Prostate gland (tissue), 2 donors: ENCODE measurements around the gene CBL.

Source experiments
- CTCF ChIP-seq, 4 experiments: fragments of 200-600 bp in 2 of 4; fragments of 450-650 bp in 2 of 4; sonication (generic) in 2 of 4; IDR thresholded peaks; 1 replicate in 3 of 4; 2 replicates in 1 of 4; pipeline ENCODE4 v1.5.1; 2016 to 2019; ENCODE audit warnings: antibody characterized with exemption in 4 of 4, mild to moderate bottlenecking in 2 of 4, moderate library complexity in 2 of 4
- POLR2A ChIP-seq: fragments of 450-650 bp; IDR thresholded peaks from one replicate; pipeline ENCODE4 v1.6.1; 2016; ENCODE audit warnings: antibody characterized with exemption, mild to moderate bottlenecking
- POLR2AphosphoS5 ChIP-seq: sonication (generic); formaldehyde crosslinking; IDR thresholded peaks from one replicate; pipeline ENCODE4 v1.6.1; 2017; ENCODE audit warnings: antibody characterized with exemption

DNA sequence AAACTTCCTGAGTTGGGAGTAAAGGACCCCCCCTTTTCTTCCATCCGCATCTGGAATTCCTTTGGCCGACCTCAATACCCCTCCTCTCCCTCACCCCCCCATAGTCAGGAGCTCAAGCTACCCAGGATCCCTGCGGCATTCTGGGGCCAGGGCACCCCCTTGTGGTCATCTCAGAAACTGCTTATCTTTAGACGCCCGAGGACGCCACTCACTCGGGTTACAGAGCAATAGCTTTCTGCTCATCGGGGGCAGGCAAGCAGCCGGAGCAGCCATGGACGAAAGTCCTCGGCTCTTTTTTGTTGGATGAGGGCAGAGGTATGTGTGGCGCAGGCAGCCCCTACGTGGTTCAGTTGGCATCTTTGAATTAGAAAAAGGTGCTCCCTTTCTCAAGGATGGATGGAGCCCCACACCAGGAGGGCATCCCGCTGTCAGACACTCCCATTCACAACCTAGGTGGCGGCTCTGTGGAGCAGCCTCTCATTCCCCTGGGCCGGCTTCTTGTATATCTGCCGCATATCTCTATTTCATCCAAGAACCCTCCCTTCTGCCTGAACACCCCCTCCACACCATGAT lies 132.3 kb downstream of the CBL start:
- TF ChIP-seq POLR2A (no peak), CTCF (IDR thresholded peaks at IDR 0.05) (peak; percentile 70 to 79 (median 72)), POLR2AphosphoS5 (peak; percentile 38)
